ENCODE data around the gene DYNLT1. TPM values are rescaled to one million over a fixed set of nuclear protein-coding genes. Genes with fewer than 3 reads are reported as not detected.
A peak's percentile ranks its signal among the peaks of the same experiment; 100 is the strongest.

Gene DYNLT1
- total and polyA plus RNA-seq, 2 experiments from 2014 or later, result 60.9 to 241 TPM

GRCh38 chr6:158610319-158610968, 34.1 kb downstream of the DYNLT1 start:
- no peak for DNase-seq (ENCODE audit: low spot score)
- Histone ChIP-seq H3K27ac (ENCODE audit: low read depth) (peak overlapping the region; percentile 92), H3K4me3 (no peak overlapping the region), H3K4me2 (no peak overlapping the region), H3K79me2 (replicated peaks; ENCODE audit: insufficient read depth) (peaks cover 9% of the 10 kb centered on the region; the same call in 1 of the 2 replicates), H4K20me1 (replicated peaks; ENCODE audit: insufficient read depth) (peaks cover 5% of the 10 kb centered on the region; the same call in 1 of the 2 replicates), H3K27me3 (ENCODE audit: insufficient read depth) (no peaks in the 10 kb centered on the region), H3K9me2 (ENCODE audit: insufficient read depth) (no peaks in the 10 kb centered on the region), H2AFZ (no peak overlapping the region), H3F3A (replicated peaks; ENCODE audit: low read depth) (peaks cover 4% of the 10 kb centered on the region; the same call in 1 of the 2 replicates), H3K4me1 (ENCODE audit: insufficient read depth) (peaks cover 9% of the 10 kb centered on the region), H3K36me3 (ENCODE audit: insufficient read depth) (peaks cover 4% of the 10 kb centered on the region)
- no peak overlapping the region for H3K4me3 Mint-ChIP-seq
- peaks cover 22% of the 10 kb centered on the region for H3K4me1 Mint-ChIP-seq
- H3K36me3 Mint-ChIP-seq (ENCODE audit: low read depth), result peaks cover 82% of the 10 kb centered on the region
- H3K9me3 Mint-ChIP-seq, result peaks cover 2% of the 10 kb centered on the region; the same call in 1 of the 3 replicates
- ATAC-seq, result no peak
- no peak for TF ChIP-seq EZH2 (IDR thresholded peaks at IDR 0.05; ENCODE audit: low read depth, unreplicated experiment)
- TF ChIP-seq ZNF114 (CRISPR knock-in tag; IDR thresholded peaks at IDR 0.05), result no peak
- TF ChIP-seq ZNF331 (CRISPR knock-in tag; IDR thresholded peaks at IDR 0.05; ENCODE audit: low read depth), result no peak
- no peak for TF ChIP-seq EZH2phosphoT487 (IDR thresholded peaks at IDR 0.05; ENCODE audit: unreplicated experiment)
- TF ChIP-seq ZNF462 (CRISPR knock-in tag; IDR thresholded peaks at IDR 0.05), result no peak
- no peak for TF ChIP-seq ETS1 (IDR thresholded peaks at IDR 0.05)
- no peak for TF ChIP-seq CREB1 (CRISPR knock-in tag; IDR thresholded peaks at IDR 0.05; ENCODE audit: low read depth)
- TF ChIP-seq NANOG (IDR thresholded peaks at IDR 0.05; ENCODE audit: borderline replicate concordance), result no peak
- no peak for TF ChIP-seq JUNB (IDR thresholded peaks at IDR 0.05; ENCODE audit: unreplicated experiment)
- no peak for TF ChIP-seq POLR2AphosphoS5 (IDR thresholded peaks at IDR 0.05; ENCODE audit: low read depth)
- TF ChIP-seq CTCF (conservative IDR thresholded peaks at IDR 0.05; ENCODE audit: low read depth in 2 of 2), result no peak
- TF ChIP-seq STAT1 (IDR thresholded peaks at IDR 0.05; ENCODE audit: unreplicated experiment), result no peak
- TF ChIP-seq REST (IDR thresholded peaks at IDR 0.05; ENCODE audit: unreplicated experiment), result no peak
- peak overlapping the region; percentile 95 for H3K27ac Mint-ChIP-seq
- H3K27me3 Mint-ChIP-seq (ENCODE audit: insufficient read depth, low read depth, poor library complexity), result peaks cover 5% of the 10 kb centered on the region

Data from GM23338 (cell line).